ENCODE measurements around the gene FAM186B.

FAM186B gene

GRCh38 chr12:49550693-49551252 lies 54.7 kb downstream of the FAM186B start:
- no peak for DNase-seq

GRCh38 chr12:49549735-49550692 lies 55.4 kb downstream of the FAM186B start:
- DNase-seq = no peak

GRCh38 chr12:49548822-49549648 lies 56.4 kb downstream of the FAM186B start:
- DNase-seq = no peak

GRCh38 chr12:49548481-49548821 lies 57.0 kb downstream of the FAM186B start:
- no peak for DNase-seq

GRCh38 chr12:49547090-49547690 lies 58.2 kb downstream of the FAM186B start:
- DNase-seq = no peak

- DNase-seq = no peak
Measured at GRCh38 chr12:49546481-49546880, 59.0 kb downstream of the FAM186B start.

- no peak for DNase-seq
Measured at GRCh38 chr12:49545815-49546214, 59.6 kb downstream of the FAM186B start.

GRCh38 chr12:49543914-49544815 lies 61.3 kb downstream of the FAM186B start:
- no peak for DNase-seq

GRCh38 chr12:49543221-49543913 lies 62.1 kb downstream of the FAM186B start:
- no peak for DNase-seq

GRCh38 chr12:49542592-49543160 lies 62.8 kb downstream of the FAM186B start:
- DNase-seq = no peak

GRCh38 chr12:49541911-49542505 lies 63.4 kb downstream of the FAM186B start:
- no peak for DNase-seq

GRCh38 chr12:49541140-49541861 lies 64.1 kb downstream of the FAM186B start:
- no peak for DNase-seq

GRCh38 chr12:49540229-49541139 lies 65.0 kb downstream of the FAM186B start:
- DNase-seq = no peak

GRCh38 chr12:49539406-49540228 lies 65.8 kb downstream of the FAM186B start:
- DNase-seq = no peak

GRCh38 chr12:49538510-49539403 lies 66.7 kb downstream of the FAM186B start, which contains the start of gene KCNH3:
KCNH3 (plus strand) TSS chr12:49539030; CDS start chr12:49539417, 387 bp downstream.
- peak; percentile 85 for DNase-seq

- DNase-seq = peak; percentile 17
Measured at GRCh38 chr12:49537752-49538509, 67.5 kb downstream of the FAM186B start.
